Measurements from ENCODE around the gene ELK4.
"Not testable (repeated sequence)": the region's sequence is repeated elsewhere in the genome, so short reads cannot be mapped to it uniquely, and the experiment has no call there.

Gene ELK4

GRCh38 chr1:205664399-205665017 is 32.7 kb upstream of the ELK4 start:
- DNase-seq = no peak

GRCh38 chr1:205663286-205663936 is 31.6 kb upstream of the ELK4 start:
- no peak for DNase-seq

GRCh38 chr1:205662791-205663190 is 31.0 kb upstream of the ELK4 start:
- DNase-seq = no peak

GRCh38 chr1:205662135-205662738 is 30.4 kb upstream of the ELK4 start:
- DNase-seq = no peak

- DNase-seq = no peak
Observed at GRCh38 chr1:205661429-205662134, 29.8 kb upstream of the ELK4 start.

- no peak for DNase-seq
Observed at GRCh38 chr1:205660361-205660760, 28.6 kb upstream of the ELK4 start.

GRCh38 chr1:205658943-205659581 is 27.3 kb upstream of the ELK4 start:
- peak; percentile 80 for DNase-seq

- no peak for DNase-seq
Observed at GRCh38 chr1:205656236-205656635, 24.4 kb upstream of the ELK4 start.

- DNase-seq = no peak
Observed at GRCh38 chr1:205652984-205653383, 21.2 kb upstream of the ELK4 start.

- DNase-seq = no peak
Observed at GRCh38 chr1:205650241-205650640, 18.4 kb upstream of the ELK4 start.

- DNase-seq = no peak
Observed at GRCh38 chr1:205645519-205645918, 13.7 kb upstream of the ELK4 start.

GRCh38 chr1:205642679-205643307 is 11.0 kb upstream of the ELK4 start:
- DNase-seq = no peak

- no peak for DNase-seq
Observed at GRCh38 chr1:205639567-205639966, 7.8 kb upstream of the ELK4 start.

- no peak for DNase-seq
Observed at GRCh38 chr1:205637854-205638468, 6.2 kb upstream of the ELK4 start.

GRCh38 chr1:205636732-205637131 is 4.9 kb upstream of the ELK4 start:
- DNase-seq = no peak

GRCh38 chr1:205636138-205636530 is 4.3 kb upstream of the ELK4 start:
- not testable (repeated sequence) for DNase-seq

GRCh38 chr1:205633421-205633976 is 1.7 kb upstream of the ELK4 start:
- no peak for DNase-seq

GRCh38 chr1:205632669-205633169 is 908 bp upstream of the ELK4 start:
- DNase-seq = no peak

GRCh38 chr1:205631010-205631767 is 622 bp downstream of the ELK4 start:
- DNase-seq = peak; percentile 86

GRCh38 chr1:205630651-205631009 is 1.2 kb downstream of the ELK4 start:
- DNase-seq = no peak

- no peak for DNase-seq
Observed at GRCh38 chr1:205630241-205630640, 1.6 kb downstream of the ELK4 start.
